Right renal cortex interstitium (tissue), 3 donors: Measurements from ENCODE around the gene ASL. TPM values are rescaled to one million over a fixed set of nuclear protein-coding genes. Genes with fewer than 3 reads are reported as not detected.
"Not testable (repeated sequence)": the region's sequence is repeated elsewhere in the genome, so short reads cannot be mapped to it uniquely, and the experiment has no call there.

Experiments
- DNase-seq, 3 donors: peaks; one replicate each; pipeline ENCODE4 v3.0.0-alpha.2; 2013; ENCODE audit warnings: low read depth in 3 of 3, low spot score in 2 of 3
- polyA plus RNA-seq, 3 donors: library from polyadenylated mRNA; unstranded; fragments of 120-200 nt; gene quantifications; one replicate each; pipeline ENCODE4 v1.2.1, GENCODE V29; 2013; ENCODE audit not compliant: insufficient read length in 3 of 3

The ASL gene
- polyA plus RNA-seq, 3 donors, result 24.5 to 28.9 (median 24.7) TPM

DNA sequence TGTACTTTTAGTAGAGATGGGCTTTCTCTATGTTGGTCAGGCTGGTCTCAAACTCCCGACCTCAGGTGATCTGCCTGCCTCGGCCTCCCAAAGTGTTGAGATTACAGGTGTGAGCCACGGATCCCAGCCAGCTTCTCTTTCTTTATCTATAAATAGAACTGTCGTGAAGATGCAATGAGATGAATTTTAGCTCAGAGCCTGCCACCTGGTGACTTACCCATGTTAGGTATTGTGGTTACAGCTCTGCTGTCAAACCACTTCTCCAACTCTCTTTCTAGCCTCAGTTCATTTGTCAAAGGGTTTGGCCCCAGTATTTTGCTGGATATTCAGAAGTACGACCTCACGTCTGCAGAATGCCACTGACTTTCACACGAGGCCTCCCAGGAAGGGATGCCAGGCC lies 3.4 kb upstream of the ASL start:
- not testable (repeated sequence) for DNase-seq

DNA sequence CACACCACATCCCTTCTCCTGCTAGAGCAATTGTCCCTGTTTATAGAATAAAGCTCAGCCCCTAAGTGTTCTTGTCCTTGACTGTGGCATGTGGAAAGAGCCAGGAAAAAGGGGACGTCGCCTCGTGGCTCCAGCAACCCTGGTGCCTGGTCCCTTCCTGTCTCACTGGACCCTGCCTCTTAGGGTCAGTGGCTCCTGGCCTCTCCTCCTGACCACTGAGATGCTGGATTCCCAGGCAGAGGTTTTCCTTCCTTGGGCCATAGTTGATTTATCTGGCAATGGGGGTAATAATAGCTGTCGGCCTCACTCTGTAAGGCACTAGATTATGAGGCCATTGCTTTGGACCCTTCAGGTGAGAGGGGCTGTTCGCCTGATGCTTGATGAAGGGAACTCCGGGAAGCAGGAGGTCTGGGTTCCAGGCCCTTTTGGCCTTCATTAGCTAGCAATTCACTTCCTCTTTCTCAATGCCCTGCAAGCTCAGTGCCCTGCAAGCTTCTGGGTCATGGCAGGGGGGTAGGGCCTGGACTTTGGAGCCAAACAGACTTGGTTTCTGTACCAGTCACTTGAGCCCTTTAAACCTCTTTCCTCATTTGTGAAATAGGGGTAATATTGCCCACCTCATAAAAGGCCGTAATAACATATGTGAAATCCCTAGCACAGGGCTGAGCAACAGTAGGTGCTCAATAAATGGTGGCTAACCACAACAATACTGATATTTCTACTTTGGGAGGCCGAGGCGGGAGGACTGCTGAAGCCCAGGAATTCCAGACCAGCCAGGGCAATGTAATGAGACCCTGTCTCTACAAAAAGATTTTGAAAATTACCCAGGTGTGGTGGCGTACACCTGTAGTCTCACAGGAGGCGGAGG lies 1.1 kb downstream of the ASL start:
- DNase-seq, result no peak

DNA sequence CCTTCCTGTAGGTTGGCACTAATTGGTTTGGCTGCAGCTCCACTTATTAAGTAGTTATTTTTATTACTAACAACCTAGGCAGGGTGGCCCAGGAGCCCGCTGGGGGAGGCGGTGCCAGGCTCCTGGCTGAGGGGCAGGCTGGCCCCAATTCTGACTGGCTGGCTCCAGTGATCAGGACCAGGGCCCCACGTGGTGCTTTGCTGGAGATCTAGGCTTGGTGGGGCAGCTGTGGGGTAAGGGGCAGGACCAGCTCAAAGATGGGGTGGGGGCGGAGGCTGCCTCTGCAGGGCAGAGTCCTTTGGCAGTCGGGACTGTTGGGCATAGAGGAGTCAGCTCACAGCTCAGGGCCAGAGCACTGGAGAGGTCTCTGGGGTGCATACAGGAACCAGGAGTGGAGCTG lies 2.4 kb downstream of the ASL start:
- no peak for DNase-seq

DNA sequence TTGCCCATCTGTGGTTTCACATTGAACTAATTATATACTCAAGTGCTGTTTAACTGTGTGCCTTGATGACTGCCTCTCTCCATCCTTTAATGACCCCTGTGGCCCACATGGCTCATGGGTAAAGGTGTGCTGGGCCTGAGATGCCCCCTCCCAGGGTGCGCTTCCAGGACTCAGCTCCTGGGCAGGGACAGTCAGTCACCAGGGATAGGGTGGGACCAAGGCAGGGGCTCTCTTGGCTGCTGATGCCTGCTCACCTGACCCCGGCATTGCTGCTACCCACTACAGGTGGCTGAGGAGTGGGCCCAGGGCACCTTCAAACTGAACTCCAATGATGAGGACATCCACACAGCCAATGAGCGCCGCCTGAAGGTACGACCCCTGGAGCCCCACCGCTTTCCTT lies 6.5 kb downstream of the ASL start:
- DNase-seq, result no peak

DNA sequence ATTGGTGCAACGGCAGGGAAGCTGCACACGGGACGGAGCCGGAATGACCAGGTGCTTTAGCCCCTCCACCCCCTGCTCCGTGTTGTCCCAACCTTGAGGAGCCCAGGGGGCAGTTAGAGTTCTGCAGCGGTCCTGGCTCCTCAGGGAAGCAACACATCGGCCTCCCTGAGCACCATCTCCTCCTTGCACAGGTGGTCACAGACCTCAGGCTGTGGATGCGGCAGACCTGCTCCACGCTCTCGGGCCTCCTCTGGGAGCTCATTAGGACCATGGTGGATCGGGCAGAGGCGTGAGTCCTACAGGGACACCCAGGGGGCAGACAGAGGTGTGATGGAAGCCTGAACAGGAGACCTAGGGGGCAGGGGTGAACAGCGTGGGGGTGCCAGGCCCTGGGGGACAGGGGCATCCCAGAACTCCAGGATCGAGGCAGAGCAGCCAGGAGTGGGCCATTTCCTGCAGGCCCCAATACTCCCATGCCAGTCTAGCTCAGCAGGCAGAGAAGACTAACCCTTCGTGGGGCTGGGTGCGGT lies 7.3 kb downstream of the ASL start:
- DNase-seq, result no peak

- no peak for DNase-seq
These were observed 8.1 kb downstream of the ASL start for GRCh38 chr7:66083677-66084076.

DNA sequence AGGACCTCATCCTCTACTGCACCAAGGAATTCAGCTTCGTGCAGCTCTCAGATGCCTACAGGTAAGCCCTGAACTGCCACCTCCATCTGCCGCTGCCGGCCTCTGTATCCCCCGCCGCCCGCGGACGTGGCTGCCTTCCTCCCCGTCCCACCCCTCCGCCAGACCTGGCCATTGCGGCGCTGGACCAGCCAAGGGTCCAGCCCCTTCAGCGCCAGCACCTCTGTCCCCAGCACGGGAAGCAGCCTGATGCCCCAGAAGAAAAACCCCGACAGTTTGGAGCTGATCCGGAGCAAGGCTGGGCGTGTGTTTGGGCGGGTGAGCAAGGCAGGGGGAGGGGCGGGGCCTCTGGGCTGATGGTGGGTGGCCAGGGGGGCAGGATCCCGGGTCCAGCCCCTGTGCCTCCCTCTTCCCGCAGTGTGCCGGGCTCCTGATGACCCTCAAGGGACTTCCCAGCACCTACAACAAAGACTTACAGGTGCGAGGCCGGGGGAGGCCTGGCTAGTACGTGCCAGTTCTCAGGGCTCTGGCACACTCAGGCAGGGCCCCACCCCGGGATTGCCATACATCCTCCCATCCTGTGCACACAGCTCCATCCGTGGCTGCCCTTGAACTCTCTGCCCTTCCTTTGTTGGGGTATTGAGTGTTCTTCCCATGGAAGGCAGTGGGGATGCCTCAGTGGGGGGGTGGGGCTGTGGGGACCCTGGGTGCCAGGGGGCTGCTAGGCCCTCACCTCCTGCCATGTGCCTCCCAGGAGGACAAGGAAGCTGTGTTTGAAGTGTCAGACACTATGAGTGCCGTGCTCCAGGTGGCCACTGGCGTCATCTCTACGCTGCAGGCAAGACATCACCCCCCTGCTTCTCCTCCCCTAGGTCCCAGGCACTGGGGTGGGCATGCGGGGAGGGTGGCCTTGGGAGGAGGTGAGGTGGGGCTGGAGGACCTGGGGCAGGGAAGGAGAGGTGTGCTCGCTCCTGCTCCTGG lies 13.5 kb downstream of the ASL start:
- no peak for DNase-seq

- no peak for DNase-seq
These were observed 17.0 kb downstream of the ASL start for GRCh38 chr7:66092654-66093053.

DNA sequence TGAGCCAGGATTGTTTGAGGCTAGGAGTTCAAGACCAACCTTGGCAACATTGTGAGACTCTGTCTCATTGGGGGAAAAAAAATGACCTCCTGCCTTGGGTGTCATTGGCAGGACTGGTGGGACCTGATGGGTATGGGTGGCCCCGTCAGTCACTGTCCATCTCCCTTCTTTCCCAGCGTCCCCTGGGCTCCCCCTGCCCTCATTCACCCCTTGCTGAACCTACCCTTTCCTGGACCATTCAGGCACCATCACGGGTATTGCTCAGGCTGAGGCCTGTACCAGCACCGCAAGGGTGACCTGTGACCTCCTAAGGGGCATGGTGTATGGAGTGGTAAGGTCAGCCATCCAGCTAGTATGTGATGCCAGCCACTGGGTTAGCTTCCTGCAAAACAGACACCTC lies 19.4 kb downstream of the ASL start:
- no peak for DNase-seq

- DNase-seq, result no peak
These were observed 23.6 kb downstream of the ASL start for GRCh38 chr7:66099232-66099550.

DNA sequence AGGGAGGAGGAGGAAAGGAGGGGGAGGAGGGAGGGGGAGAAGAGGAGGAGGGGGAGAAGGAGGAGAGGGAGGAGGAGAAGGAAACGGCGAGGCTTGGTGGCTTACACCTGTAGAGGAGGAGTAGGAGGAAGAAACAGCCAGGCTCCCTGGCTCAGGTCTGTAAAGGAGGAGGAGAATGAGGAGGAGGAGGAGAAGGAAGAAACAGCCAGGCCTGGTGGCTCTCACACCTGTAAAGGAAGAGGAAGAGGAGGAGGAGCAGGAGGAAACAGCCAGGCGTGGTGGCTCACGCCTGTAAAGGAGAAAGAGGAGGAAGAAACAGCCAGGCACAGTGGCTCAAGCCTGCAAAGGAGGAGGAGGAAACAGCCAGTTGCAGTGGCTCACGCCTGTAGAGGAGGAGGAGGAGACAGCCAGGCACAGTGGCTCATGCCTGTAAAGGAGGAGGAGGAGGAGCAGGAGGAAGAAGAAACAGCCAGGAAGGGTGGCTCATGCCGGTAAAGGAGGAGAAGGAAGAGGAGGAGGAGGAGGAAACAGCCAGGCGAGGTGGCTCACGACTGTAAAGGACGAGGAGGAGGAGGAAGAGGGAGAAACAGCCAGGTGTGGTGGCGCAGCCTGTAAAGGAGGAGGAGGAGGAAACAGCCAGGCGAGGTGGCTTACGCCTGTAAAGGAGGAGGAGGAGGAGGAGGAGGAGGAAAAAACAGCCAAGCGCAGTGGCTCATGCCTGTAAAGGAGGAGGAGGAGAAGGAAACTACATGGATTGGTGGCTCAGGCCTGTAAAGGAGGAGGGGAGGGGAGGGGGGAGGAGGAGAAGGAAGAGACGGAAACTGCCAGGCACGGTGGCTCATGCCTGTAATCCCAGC lies 24.2 kb downstream of the ASL start:
- peak; percentile 60 to 74 (median 72) for DNase-seq

DNA sequence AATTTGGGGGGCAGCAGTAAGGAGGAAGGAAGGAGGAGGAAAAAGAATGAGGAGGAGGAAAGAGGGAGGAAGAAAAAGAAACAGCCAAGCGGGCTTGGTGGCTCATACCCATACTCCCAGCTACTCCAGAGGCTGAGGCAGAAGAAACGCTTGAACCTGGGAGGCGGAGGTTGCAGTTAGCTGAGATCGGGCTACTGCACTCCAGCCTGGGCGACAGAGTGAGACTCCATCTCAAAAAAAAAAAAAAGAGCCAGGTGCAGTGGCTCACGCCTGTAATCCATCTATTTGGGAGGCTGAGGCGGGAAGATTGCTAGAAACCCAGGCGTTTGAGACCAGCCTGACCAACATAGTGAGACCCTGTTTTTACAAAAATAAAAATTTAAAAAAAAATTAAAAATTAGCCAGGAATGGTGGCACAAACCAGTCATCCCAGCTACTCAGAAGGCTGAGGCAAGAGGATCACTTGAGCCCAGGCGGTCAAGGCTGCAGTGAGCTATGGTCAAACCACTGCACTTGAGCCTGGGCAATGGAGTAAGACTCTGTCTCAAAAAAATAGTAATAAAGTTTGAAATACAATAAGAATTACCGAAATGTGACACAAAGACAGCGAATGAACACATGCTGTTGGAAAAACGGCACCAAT lies 24.9 kb downstream of the ASL start:
- DNase-seq, result no peak

DNA sequence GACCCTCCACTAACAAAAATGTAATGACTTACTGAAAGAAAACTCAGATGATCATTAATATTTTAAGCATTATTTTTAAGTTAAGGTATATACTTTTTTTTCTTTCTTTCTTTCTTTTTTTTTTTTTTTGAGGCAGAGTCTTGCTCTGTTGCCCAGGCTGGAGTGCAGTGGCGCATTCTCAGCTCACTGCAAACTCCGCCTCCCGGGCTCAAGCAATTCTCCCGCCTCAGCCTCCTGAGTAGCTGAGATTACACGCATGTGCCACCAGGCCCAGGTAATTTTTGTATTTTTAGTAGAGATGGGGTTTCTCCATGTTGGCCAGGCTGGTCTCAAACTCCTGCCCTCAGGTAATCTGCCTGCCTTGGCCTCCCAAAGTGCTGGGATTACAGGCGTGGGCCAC lies 26.5 kb downstream of the ASL start:
- not testable (repeated sequence) for DNase-seq

DNA sequence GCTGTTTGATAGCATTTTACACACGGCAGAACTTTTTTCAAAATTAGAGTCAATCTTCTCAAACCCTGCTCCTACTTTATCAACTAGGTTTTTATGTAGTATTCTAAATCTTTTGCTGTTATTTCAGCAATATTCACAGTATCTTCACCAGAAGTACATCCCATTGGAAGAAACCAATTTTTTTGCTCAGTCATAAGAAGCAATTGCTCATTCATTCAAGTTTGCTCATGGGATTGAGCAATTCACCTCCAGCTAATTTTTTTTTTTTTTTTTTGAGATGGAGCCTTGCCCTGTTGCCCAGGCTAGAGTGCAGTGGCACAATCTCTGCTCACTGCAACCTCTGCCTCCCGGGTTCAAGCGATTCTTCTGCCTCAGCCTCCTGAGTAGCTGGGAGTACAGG lies 28.4 kb downstream of the ASL start:
- DNase-seq, result not testable (repeated sequence)

GRCh38 chr7:66105263-66105748 lies 29.7 kb downstream of the ASL start:
- DNase-seq, result no peak

GRCh38 chr7:66108410-66108809 lies 32.8 kb downstream of the ASL start:
- not testable (repeated sequence) for DNase-seq

DNA sequence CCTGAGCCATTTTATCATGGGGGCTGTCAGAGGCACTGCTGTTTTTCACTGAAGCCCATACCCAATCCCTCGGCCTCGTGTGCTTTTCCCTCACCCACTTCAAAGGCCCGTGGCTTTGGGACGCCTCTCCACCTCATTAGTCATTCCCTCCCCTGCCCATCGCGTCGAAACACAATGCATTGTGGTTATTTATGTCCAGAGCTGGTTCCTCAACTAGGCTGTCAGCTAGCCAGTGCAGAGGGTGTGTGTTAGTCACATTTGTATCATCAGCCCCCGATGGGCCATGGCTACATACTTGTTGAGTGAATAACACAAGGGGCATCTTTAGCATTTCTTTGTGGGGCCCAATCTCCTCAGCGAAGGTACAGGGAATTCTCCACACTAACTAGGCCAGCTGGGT lies 35.2 kb downstream of the ASL start:
- DNase-seq, result no peak

- DNase-seq, result peak; percentile 43 to 65 (median 62)
These were observed 39.4 kb downstream of the ASL start, which contains the start of gene CRCP for GRCh38 chr7:66114743-66115649. CRCP (plus strand) TSS chr7:66114847; CDS start chr7:66114963, 116 bp downstream.
